ENCODE results near the gene EIF4H.

- TF ChIP-seq CTCF (conservative IDR thresholded peaks at IDR 0.05) = no peak
- TF ChIP-seq EZH2 (IDR thresholded peaks at IDR 0.05; ENCODE audit: low read depth) = no peak
Observed at GRCh38 chr7:74235518-74236268, 61.5 kb downstream of the EIF4H start.

Measured in PC-9 (cell line).